Endodermal cell (in vitro differentiated cells): Measurements from ENCODE around the gene RANBP2. TPM values are rescaled to one million over a fixed set of nuclear protein-coding genes. Genes with fewer than 3 reads are reported as not detected.
"Not testable (repeated sequence)": the region's sequence is repeated elsewhere in the genome, so short reads cannot be mapped to it uniquely, and the experiment has no call there.

Source experiments
- DNase-seq: peaks from one replicate; pipeline ENCODE4 v3.0.0-alpha.2; 2017
- H3K27ac ChIP-seq: 2 replicates; pipeline ENCODE4 v1.5.1; 2013; ENCODE audit warnings: mild to moderate bottlenecking, low read depth, low read length, moderate library complexity
- H3K27me3 ChIP-seq: 2 replicates; pipeline ENCODE4 v1.6.1; 2013; ENCODE audit warnings: mild to moderate bottlenecking, low read length, moderate library complexity; ENCODE audit not compliant: insufficient read depth, control insufficient read depth, poor library complexity, severe bottlenecking
- H3K36me3 ChIP-seq: 2 replicates; pipeline ENCODE4 v1.7.0; 2013; ENCODE audit warnings: mild to moderate bottlenecking, low read length, moderate library complexity; ENCODE audit not compliant: control insufficient read depth, insufficient read depth
- H3K4me1 ChIP-seq: one replicate; pipeline ENCODE4 v1.7.0; 2013; ENCODE audit warnings: low read length; ENCODE audit not compliant: control insufficient read depth, insufficient read depth
- H3K4me3 ChIP-seq: 2 replicates; pipeline ENCODE4 v1.5.1; 2013; ENCODE audit warnings: mild to moderate bottlenecking, low read length, moderate library complexity
- H3K9ac ChIP-seq: 2 replicates; pipeline ENCODE4 v1.6.1; 2013; ENCODE audit warnings: mild to moderate bottlenecking, low read length, moderate library complexity; ENCODE audit not compliant: poor library complexity, severe bottlenecking; ENCODE audit errors: extremely low read depth
- H3K9me3 ChIP-seq: 2 replicates; pipeline ENCODE4 v1.6.1; 2013; ENCODE audit warnings: mild to moderate bottlenecking, low read length, moderate library complexity; ENCODE audit not compliant: control insufficient read depth
- H3K27ac Mint-ChIP-seq: 2 replicates; pipeline ENCODE4 v1.8.0; 2020; ENCODE audit warnings: mixed read lengths
- H3K27me3 Mint-ChIP-seq: 2 replicates; pipeline ENCODE4 v1.8.0; 2021; ENCODE audit warnings: mild to moderate bottlenecking, mixed read lengths; ENCODE audit not compliant: insufficient read depth
- H3K36me3 Mint-ChIP-seq: 2 replicates; pipeline ENCODE4 v1.8.0; 2020; ENCODE audit warnings: low read depth, mixed read lengths
- H3K4me1 Mint-ChIP-seq: 2 replicates; pipeline ENCODE4 v1.8.0; 2020; ENCODE audit warnings: mixed read lengths
- H3K4me3 Mint-ChIP-seq: 2 replicates; pipeline ENCODE4 v1.8.0; 2020; ENCODE audit warnings: mild to moderate bottlenecking, moderate library complexity, mixed read lengths
- H3K9me3 Mint-ChIP-seq: 2 replicates; pipeline ENCODE4 v1.8.0; 2020; ENCODE audit warnings: mild to moderate bottlenecking, mixed read lengths
- WGBS, 2 experiments: methylation state at CpG; one replicate each; pipeline versions ENCODE4 v1.1.5 to v1.1.7; 2013; ENCODE audit warnings: missing lambda C conversion rate in 2 of 2, mixed read lengths in 1 of 2; ENCODE audit not compliant: insufficient coverage in 1 of 2, insufficient read length in 1 of 2; 5-methylcytosine and 5-hydroxymethylcytosine counted together
- total RNA-seq, 2 donors: library from RNA; stranded (reverse); fragmentation: NEBNext Ultra II Directional in 1 of 2; extraction: Animal tissue kit (Norgen Biotek cat#: 25700) in 1 of 2; gene quantifications; 2 replicates in 1 of 2; 3 replicates in 1 of 2; pipeline ENCODE4 v1.2.1, GENCODE V29; 2021
- TF ChIP-seq, protein P1 (sequence below): fragments of 200-600 bp; sonication (generic); conservative IDR thresholded peaks from 2 replicates; pipeline ENCODE4 v1.5.0; 2021; ENCODE audit warnings: antibody characterized with exemption, mild to moderate bottlenecking

The RANBP2 gene
- total RNA-seq, 2 donors from 2014 or later = 90.6 to 92.7 TPM

DNA sequence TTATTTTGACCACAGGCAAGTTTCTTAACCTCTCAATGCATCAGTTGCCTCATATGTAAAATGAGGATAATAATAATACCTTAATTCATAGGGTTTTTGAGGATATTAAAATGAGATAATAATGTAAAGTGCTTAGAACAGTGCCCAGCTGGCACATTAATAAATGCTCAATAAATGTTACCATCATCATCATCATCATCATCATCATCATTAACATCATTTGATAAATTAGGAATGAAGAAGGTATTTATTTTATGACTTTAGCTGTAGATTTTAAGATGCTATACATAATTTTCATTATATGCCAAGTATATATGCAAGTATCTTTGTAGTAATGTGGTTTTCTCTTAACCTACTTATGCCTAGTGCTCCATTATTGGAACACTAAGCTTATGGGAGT is 43.3 kb downstream of the RANBP2 start:
- not testable (repeated sequence) for H3K27ac Mint-ChIP-seq, DNase-seq, H3K9me3 ChIP-seq, H3K9ac ChIP-seq, H3K4me1 Mint-ChIP-seq, H3K4me3 Mint-ChIP-seq, H3K4me1 ChIP-seq, H3K9me3 Mint-ChIP-seq, H3K27me3 ChIP-seq, H3K27ac ChIP-seq, H3K27me3 Mint-ChIP-seq, H3K4me3 ChIP-seq
- peaks cover 43% of the 10 kb centered on the region for H3K36me3 ChIP-seq
- H3K36me3 Mint-ChIP-seq = peaks cover 43% of the 10 kb centered on the region

DNA sequence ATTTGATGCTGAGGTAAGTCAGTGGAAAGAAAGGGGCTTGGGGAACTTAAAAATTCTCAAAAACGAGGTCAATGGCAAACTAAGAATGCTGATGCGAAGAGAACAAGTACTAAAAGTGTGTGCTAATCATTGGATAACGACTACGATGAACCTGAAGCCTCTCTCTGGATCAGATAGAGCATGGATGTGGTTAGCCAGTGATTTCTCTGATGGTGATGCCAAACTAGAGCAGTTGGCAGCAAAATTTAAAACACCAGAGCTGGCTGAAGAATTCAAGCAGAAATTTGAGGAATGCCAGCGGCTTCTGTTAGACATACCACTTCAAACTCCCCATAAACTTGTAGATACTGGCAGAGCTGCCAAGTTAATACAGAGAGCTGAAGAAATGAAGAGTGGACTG is 47.4 kb downstream of the RANBP2 start:
- H3K4me3 Mint-ChIP-seq, DNase-seq, H3K4me3 ChIP-seq, H3K27me3 ChIP-seq, H3K9me3 ChIP-seq, H3K9me3 Mint-ChIP-seq, H3K4me1 Mint-ChIP-seq, H3K27ac Mint-ChIP-seq, H3K27ac ChIP-seq, H3K9ac ChIP-seq, H3K27me3 Mint-ChIP-seq, H3K4me1 ChIP-seq: not testable (repeated sequence)
- WGBS, 2 experiments = 93 to 96% methylated on average over 4 of the region's 5 CpGs
- H3K36me3 Mint-ChIP-seq = peaks cover 53% of the 10 kb centered on the region
- H3K36me3 ChIP-seq = peaks cover 55% of the 10 kb centered on the region

DNA sequence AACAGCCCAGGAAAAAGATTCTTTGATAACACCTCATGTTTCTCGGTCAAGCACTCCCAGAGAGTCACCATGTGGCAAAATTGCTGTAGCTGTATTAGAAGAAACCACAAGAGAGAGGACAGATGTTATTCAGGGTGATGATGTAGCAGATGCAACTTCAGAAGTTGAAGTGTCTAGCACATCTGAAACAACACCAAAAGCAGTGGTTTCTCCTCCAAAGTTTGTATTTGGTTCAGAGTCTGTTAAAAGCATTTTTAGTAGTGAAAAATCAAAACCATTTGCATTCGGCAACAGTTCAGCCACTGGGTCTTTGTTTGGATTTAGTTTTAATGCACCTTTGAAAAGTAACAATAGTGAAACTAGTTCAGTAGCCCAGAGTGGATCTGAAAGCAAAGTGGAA is 48.6 kb downstream of the RANBP2 start:
- H3K27me3 ChIP-seq, DNase-seq, H3K4me3 ChIP-seq, H3K4me3 Mint-ChIP-seq, H3K4me1 Mint-ChIP-seq, H3K9me3 ChIP-seq, H3K27me3 Mint-ChIP-seq, H3K9ac ChIP-seq, H3K27ac ChIP-seq, H3K27ac Mint-ChIP-seq, H3K9me3 Mint-ChIP-seq, H3K4me1 ChIP-seq: not testable (repeated sequence)
- WGBS, 2 experiments = 96% methylated on average over 1 of the region's 2 CpGs; no CpG with 5 or more reads in 1 of the 2 experiments
- H3K36me3 ChIP-seq = peaks cover 63% of the 10 kb centered on the region
- H3K36me3 Mint-ChIP-seq = peaks cover 63% of the 10 kb centered on the region

DNA sequence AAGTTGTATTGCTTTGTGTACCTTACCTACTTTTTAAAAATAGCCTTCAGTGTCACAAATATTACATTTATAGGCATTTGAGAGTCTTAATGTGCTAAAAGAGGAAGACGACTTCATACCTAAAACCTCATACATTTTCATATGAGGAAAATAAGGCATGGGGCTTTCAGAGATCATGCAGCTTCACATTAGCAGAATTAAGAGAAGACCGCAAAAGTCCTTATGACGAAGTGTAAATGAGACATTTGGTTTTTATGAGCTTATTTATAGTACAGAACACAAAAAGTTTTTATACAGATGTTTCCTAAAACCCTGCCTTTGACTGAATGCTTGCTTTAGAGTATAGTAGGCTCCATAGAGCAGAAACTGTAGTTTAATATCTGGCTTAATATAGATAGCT is 57.2 kb downstream of the RANBP2 start:
- no peak overlapping the region for H3K4me3 Mint-ChIP-seq
- peaks cover 73% of the 10 kb centered on the region for H3K36me3 Mint-ChIP-seq
- Histone ChIP-seq H3K4me3 (no peak overlapping the region), H3K27ac (no peak overlapping the region), H3K9me3 (no peaks in the 10 kb centered on the region), H3K36me3 (peaks cover 84% of the 10 kb centered on the region), H3K4me1 (no peaks in the 10 kb centered on the region), H3K27me3 (no peaks in the 10 kb centered on the region), H3K9ac (no peak overlapping the region)
- 89 to 100% methylated on average over 1 to 3 of the region's 3 CpGs for WGBS, 2 experiments
- no peaks in the 10 kb centered on the region for H3K27me3 Mint-ChIP-seq
- no peak overlapping the region for H3K27ac Mint-ChIP-seq
- no peak for DNase-seq
- no peaks in the 10 kb centered on the region for H3K9me3 Mint-ChIP-seq
- TF ChIP-seq, protein P1, sequence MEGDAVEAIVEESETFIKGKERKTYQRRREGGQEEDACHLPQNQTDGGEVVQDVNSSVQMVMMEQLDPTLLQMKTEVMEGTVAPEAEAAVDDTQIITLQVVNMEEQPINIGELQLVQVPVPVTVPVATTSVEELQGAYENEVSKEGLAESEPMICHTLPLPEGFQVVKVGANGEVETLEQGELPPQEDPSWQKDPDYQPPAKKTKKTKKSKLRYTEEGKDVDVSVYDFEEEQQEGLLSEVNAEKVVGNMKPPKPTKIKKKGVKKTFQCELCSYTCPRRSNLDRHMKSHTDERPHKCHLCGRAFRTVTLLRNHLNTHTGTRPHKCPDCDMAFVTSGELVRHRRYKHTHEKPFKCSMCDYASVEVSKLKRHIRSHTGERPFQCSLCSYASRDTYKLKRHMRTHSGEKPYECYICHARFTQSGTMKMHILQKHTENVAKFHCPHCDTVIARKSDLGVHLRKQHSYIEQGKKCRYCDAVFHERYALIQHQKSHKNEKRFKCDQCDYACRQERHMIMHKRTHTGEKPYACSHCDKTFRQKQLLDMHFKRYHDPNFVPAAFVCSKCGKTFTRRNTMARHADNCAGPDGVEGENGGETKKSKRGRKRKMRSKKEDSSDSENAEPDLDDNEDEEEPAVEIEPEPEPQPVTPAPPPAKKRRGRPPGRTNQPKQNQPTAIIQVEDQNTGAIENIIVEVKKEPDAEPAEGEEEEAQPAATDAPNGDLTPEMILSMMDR = no peak
- no peaks in the 10 kb centered on the region for H3K4me1 Mint-ChIP-seq
